H9 (cell line): ENCODE data around the gene DENND1A. TPM values are rescaled to one million over a fixed set of nuclear protein-coding genes. Genes with fewer than 3 reads are reported as not detected.

ENCODE experiments used
- DNase-seq: peaks from one replicate; pipeline ENCODE4 v3.0.0-alpha.2; 2017
- H2AFZ ChIP-seq: one replicate; pipeline ENCODE4 v1.6.1; 2013; ENCODE audit warnings: mild to moderate bottlenecking, low read length, control low read depth, moderate library complexity
- H2AK5ac ChIP-seq: 2 replicates; pipeline ENCODE4 v1.6.1; 2013; ENCODE audit warnings: low read length, control low read depth, mixed read lengths; ENCODE audit not compliant: insufficient read length
- H2BK120ac ChIP-seq: one replicate; pipeline ENCODE4 v1.6.1; 2013; ENCODE audit warnings: low read depth, mild to moderate bottlenecking, low read length, control low read depth, inconsistent platforms; ENCODE audit not compliant: poor library complexity, severe bottlenecking
- H2BK12ac ChIP-seq: 2 replicates; pipeline ENCODE4 v1.6.1; 2013; ENCODE audit warnings: low read length, control low read depth, mixed read lengths, low read depth; ENCODE audit not compliant: insufficient read length
- H2BK15ac ChIP-seq: 2 replicates; pipeline ENCODE4 v1.6.1; 2013; ENCODE audit warnings: low read depth, low read length, control low read depth
- H2BK20ac ChIP-seq: one replicate; pipeline ENCODE4 v1.6.1; 2013; ENCODE audit warnings: low read depth, mild to moderate bottlenecking, low read length, control low read depth, inconsistent platforms; ENCODE audit not compliant: poor library complexity, severe bottlenecking
- H2BK5ac ChIP-seq: 2 replicates; pipeline ENCODE4 v1.6.1; 2013; ENCODE audit warnings: low read length, control low read depth, mixed read lengths; ENCODE audit not compliant: insufficient read length
- H3K14ac ChIP-seq: 2 replicates; pipeline ENCODE4 v1.6.1; 2013; ENCODE audit warnings: low read length, control low read depth; ENCODE audit not compliant: insufficient read depth
- H3K18ac ChIP-seq: 2 replicates; pipeline ENCODE4 v1.6.1; 2013; ENCODE audit warnings: low read depth, mild to moderate bottlenecking, mixed read lengths, low read length, control low read depth; ENCODE audit not compliant: insufficient read length
- H3K23ac ChIP-seq: 2 replicates; pipeline ENCODE4 v1.6.1; 2013; ENCODE audit warnings: low read length, control low read depth, mixed read lengths, low read depth; ENCODE audit not compliant: insufficient read length
- H3K23me2 ChIP-seq: 2 replicates; pipeline ENCODE4 v1.6.1; 2013; ENCODE audit warnings: low read depth, mild to moderate bottlenecking, mixed read lengths, low read length, control low read depth; ENCODE audit not compliant: insufficient read length, poor library complexity, severe bottlenecking
- H3K27ac ChIP-seq: 2 replicates; pipeline ENCODE4 v1.5.1; 2013; ENCODE audit warnings: low read length, control low read depth, mixed read lengths, low read depth; ENCODE audit not compliant: insufficient read length
- H3K27me3 ChIP-seq: 2 replicates; pipeline ENCODE4 v1.6.1; 2013; ENCODE audit warnings: low read length, control low read depth, inconsistent platforms; ENCODE audit not compliant: insufficient read depth
- H3K4ac ChIP-seq: 2 replicates; pipeline ENCODE4 v1.6.1; 2013; ENCODE audit warnings: low read depth, mild to moderate bottlenecking, control low read depth, inconsistent platforms, low read length, moderate library complexity
- H3K4me1 ChIP-seq: 2 replicates; pipeline ENCODE4 v1.6.1; 2013; ENCODE audit warnings: low read length, control low read depth, inconsistent platforms; ENCODE audit not compliant: insufficient read depth
- H3K4me2 ChIP-seq: 2 replicates; pipeline ENCODE4 v1.6.1; 2013; ENCODE audit warnings: low read length, control low read depth, mixed read lengths; ENCODE audit not compliant: insufficient read length, insufficient read depth
- H3K56ac ChIP-seq: 2 replicates; pipeline ENCODE4 v1.6.1; 2013; ENCODE audit warnings: low read depth, mild to moderate bottlenecking, mixed read lengths, low read length, control low read depth; ENCODE audit not compliant: insufficient read length
- H3K79me1 ChIP-seq: 2 replicates; pipeline ENCODE4 v1.6.1; 2013; ENCODE audit warnings: low read depth, mild to moderate bottlenecking, moderate library complexity, low read length, control low read depth, inconsistent platforms; ENCODE audit not compliant: insufficient read depth, poor library complexity, severe bottlenecking
- H3K79me2 ChIP-seq: 2 replicates; pipeline ENCODE4 v1.6.1; 2013; ENCODE audit warnings: low read length, control low read depth, inconsistent platforms; ENCODE audit not compliant: insufficient read depth
- H3K9ac ChIP-seq: 2 replicates; pipeline ENCODE4 v1.6.1; 2013; ENCODE audit warnings: low read length, control low read depth, mixed read lengths; ENCODE audit not compliant: insufficient read length; ENCODE audit errors: extremely low read depth
- H3K9me3 ChIP-seq: one replicate; pipeline ENCODE4 v1.6.1; 2013; ENCODE audit warnings: low read depth, low read length, inconsistent platforms; ENCODE audit not compliant: control insufficient read depth
- H3T11ph ChIP-seq: one replicate; pipeline ENCODE4 v1.6.1; 2013; ENCODE audit warnings: mild to moderate bottlenecking, low read length, control low read depth, inconsistent platforms
- H4K20me1 ChIP-seq: one replicate; pipeline ENCODE4 v1.6.1; 2013; ENCODE audit not compliant: control insufficient read depth, insufficient read length, insufficient read depth
- H4K5ac ChIP-seq: 2 replicates; pipeline ENCODE4 v1.6.1; 2013; ENCODE audit warnings: low read depth, mild to moderate bottlenecking, mixed read lengths, low read length, control low read depth; ENCODE audit not compliant: insufficient read length
- H4K8ac ChIP-seq: replicated peaks from 2 replicates; pipeline ENCODE4 v1.6.1; 2013; ENCODE audit warnings: low read length, control low read depth, mixed read lengths, low read depth; ENCODE audit not compliant: insufficient read length
- H4K91ac ChIP-seq: 2 replicates; pipeline ENCODE4 v1.6.1; 2013; ENCODE audit warnings: low read depth, mild to moderate bottlenecking, moderate library complexity, mixed read lengths, low read length, control low read depth; ENCODE audit not compliant: insufficient read length
- H3K27ac Mint-ChIP-seq, 3 experiments: 2 replicates in 2 of 3; 3 replicates in 1 of 3; pipeline ENCODE4 v1.8.0; 2020 to 2021; ENCODE audit warnings: mixed read lengths in 3 of 3, mild to moderate bottlenecking in 1 of 3, moderate library complexity in 1 of 3
- H3K27me3 Mint-ChIP-seq: 2 replicates; pipeline ENCODE4 v1.8.0; 2021; ENCODE audit warnings: low read depth, mild to moderate bottlenecking, moderate library complexity, mixed read lengths
- H3K36me3 Mint-ChIP-seq, 3 experiments: 2 replicates in 2 of 3; 3 replicates in 1 of 3; pipeline ENCODE4 v1.8.0; 2020 to 2021; ENCODE audit warnings: low read depth in 3 of 3, mixed read lengths in 3 of 3; ENCODE audit not compliant: insufficient read depth in 1 of 3
- H3K4me1 Mint-ChIP-seq, 2 experiments: 2 replicates each; pipeline ENCODE4 v1.8.0; 2020; ENCODE audit warnings: mixed read lengths in 2 of 2
- H3K4me3 Mint-ChIP-seq, 2 experiments: 2 replicates in 1 of 2; 3 replicates in 1 of 2; pipeline ENCODE4 v1.8.0; 2020 to 2021; ENCODE audit warnings: mild to moderate bottlenecking in 2 of 2, mixed read lengths in 2 of 2, moderate library complexity in 1 of 2
- H3K9me3 Mint-ChIP-seq, 2 experiments: 2 replicates in 1 of 2; 3 replicates in 1 of 2; pipeline ENCODE4 v1.8.0; 2020; ENCODE audit warnings: mild to moderate bottlenecking in 2 of 2, mixed read lengths in 2 of 2, moderate library complexity in 1 of 2
- whole genome bisulfite sequencing: extraction: QIAGEN DNeasy Blood & Tissue Kit; methylation state at CpG from one replicate; pipeline ENCODE4 v1.1.7; 2013; ENCODE audit warnings: missing lambda C conversion rate, low lambda C conversion rate, mixed read lengths; ENCODE audit not compliant: insufficient read length; ENCODE audit errors: extremely low coverage; 5-methylcytosine and 5-hydroxymethylcytosine counted together
- total RNA-seq: library from RNA; stranded (reverse); gene quantifications from 2 replicates; pipeline ENCODE4 v1.2.1, GENCODE V29; 2021
- TF ChIP-seq, protein P1 (sequence below): fragments of 200-600 bp; sonication (generic); conservative IDR thresholded peaks from 3 replicates; pipeline ENCODE4 v1.8.0; 2021; ENCODE audit warnings: antibody characterized with exemption, mild to moderate bottlenecking

Gene DENND1A
- total RNA-seq, 1 experiment from 2014 or later: 20.4 TPM

DNA sequence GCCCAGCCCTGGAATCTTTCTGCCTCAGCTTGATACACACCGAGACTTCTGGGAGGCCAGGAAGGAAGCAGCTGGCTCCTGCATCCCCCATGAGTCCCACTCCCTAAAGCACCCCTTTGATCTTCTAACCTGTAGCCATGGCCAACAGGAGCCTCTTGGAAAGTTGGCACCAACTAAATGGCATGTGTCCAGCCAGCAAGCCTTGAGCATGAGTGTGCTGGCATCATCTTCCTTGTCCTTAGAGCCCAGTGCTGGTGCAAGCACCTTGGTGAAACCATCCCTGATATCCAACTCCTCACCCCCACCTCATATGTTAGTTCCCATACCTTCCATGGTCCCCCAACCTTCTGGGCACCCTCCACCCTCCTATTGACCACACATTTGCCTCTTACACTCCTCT is 443.5 kb downstream of the DENND1A start:
- Histone ChIP-seq H2BK12ac (no peak overlapping the region), H4K91ac (no peak overlapping the region), H2BK15ac (no peak overlapping the region), H3K27ac (no peak overlapping the region), H3K9ac (no peak overlapping the region), H4K8ac (no peak overlapping the region), H3K4me2 (no peak overlapping the region), H3K4me1 (peaks cover 9% of the 10 kb centered on the region; the same call in 1 of the 2 replicates), H2AK5ac (no peak overlapping the region), H3K9me3 (no peaks in the 10 kb centered on the region), H3K18ac (no peak overlapping the region), H2BK120ac (no peak overlapping the region), H3T11ph (no peak overlapping the region), H3K4ac (no peak overlapping the region), H3K79me1 (no peaks in the 10 kb centered on the region), H3K27me3 (no peaks in the 10 kb centered on the region; the same call in 1 of the 2 replicates), H3K23ac (no peak overlapping the region), H3K14ac (no peak overlapping the region), H4K5ac (no peak overlapping the region), H4K20me1 (no peaks in the 10 kb centered on the region), H2AFZ (no peak overlapping the region), H2BK20ac (no peak overlapping the region), H2BK5ac (no peak overlapping the region), H3K79me2 (no peaks in the 10 kb centered on the region), H3K56ac (no peak overlapping the region), H3K23me2 (no peaks in the 10 kb centered on the region)
- Mint-ChIP-seq H3K27ac (no peak overlapping the region; a peak in 1 of 7 replicates), H3K9me3 (no peaks in the 10 kb centered on the region), H3K4me3 (no peak overlapping the region), H3K27me3 (peaks cover 28% of the 10 kb centered on the region), H3K36me3 (no peaks in the 10 kb centered on the region; a peak in 2 of 7 replicates), H3K4me1 (peaks cover 56% of the 10 kb centered on the region in 2 experiments)
- DNase-seq: no peak
- TF ChIP-seq, protein P1, sequence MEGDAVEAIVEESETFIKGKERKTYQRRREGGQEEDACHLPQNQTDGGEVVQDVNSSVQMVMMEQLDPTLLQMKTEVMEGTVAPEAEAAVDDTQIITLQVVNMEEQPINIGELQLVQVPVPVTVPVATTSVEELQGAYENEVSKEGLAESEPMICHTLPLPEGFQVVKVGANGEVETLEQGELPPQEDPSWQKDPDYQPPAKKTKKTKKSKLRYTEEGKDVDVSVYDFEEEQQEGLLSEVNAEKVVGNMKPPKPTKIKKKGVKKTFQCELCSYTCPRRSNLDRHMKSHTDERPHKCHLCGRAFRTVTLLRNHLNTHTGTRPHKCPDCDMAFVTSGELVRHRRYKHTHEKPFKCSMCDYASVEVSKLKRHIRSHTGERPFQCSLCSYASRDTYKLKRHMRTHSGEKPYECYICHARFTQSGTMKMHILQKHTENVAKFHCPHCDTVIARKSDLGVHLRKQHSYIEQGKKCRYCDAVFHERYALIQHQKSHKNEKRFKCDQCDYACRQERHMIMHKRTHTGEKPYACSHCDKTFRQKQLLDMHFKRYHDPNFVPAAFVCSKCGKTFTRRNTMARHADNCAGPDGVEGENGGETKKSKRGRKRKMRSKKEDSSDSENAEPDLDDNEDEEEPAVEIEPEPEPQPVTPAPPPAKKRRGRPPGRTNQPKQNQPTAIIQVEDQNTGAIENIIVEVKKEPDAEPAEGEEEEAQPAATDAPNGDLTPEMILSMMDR: no peak
- no CpG with 5 or more reads among the region's 1 CpG for WGBS
